K562 (cell line): ENCODE results near the gene GPN1. TPM values are rescaled to one million over a fixed set of nuclear protein-coding genes. Genes with fewer than 3 reads are reported as not detected.

Source experiments
- CBX5 ChIP-seq: IDR thresholded peaks from 2 replicates; pipeline ENCODE4 v1.6.1; 2014; ENCODE audit warnings: low read depth, borderline replicate concordance
- CGGBP1 ChIP-seq: fragments of 250-450 bp; sonication (Bioruptor Pico); IDR thresholded peaks from 2 replicates; pipeline ENCODE4 v1.9.0; 2021; ENCODE audit warnings: mild to moderate bottlenecking
- PRDM10 ChIP-seq: fragments of 450-650 bp; IDR thresholded peaks from 2 replicates; pipeline ENCODE4 v1.6.1; 2018; ENCODE audit not compliant: partially characterized antibody
- SP1 ChIP-seq: sonication (generic); formaldehyde crosslinking; IDR thresholded peaks from 2 replicates; pipeline ENCODE4 v1.8.1; 2022; ENCODE audit warnings: mild to moderate bottlenecking, missing genetic modification reagents
- UBTF ChIP-seq, 2 experiments: IDR thresholded peaks; 2 replicates each; pipeline ENCODE4 v1.6.1; 2012; ENCODE audit warnings: improper control_type of control experiment in 2 of 2, low read depth in 2 of 2, low read length in 2 of 2, borderline replicate concordance in 1 of 2
- ZNF140 ChIP-seq: fragments of 250-450 bp; sonication (Bioruptor Pico); IDR thresholded peaks from 2 replicates; pipeline ENCODE4 v1.8.0; 2021; ENCODE audit warnings: moderate library complexity, mild to moderate bottlenecking, inconsistent platforms
- ZNF407 ChIP-seq: fragments of 450-650 bp; IDR thresholded peaks from 2 replicates; pipeline ENCODE4 v1.6.1; 2016; ENCODE audit warnings: low read depth
- polyA plus RNA-seq, 8 experiments: library from polyadenylated mRNA; depleted of rRNA in 4 of 8; stranded (reverse) in 5 of 8; unstranded in 3 of 8; fragments of >200 nt; fragmentation: Nextera tagmentation in 2 of 8; fragmentation: Illumina TruSeq in 1 of 8; extraction: Ambion mirVana in 2 of 8; extraction: Trizol in 1 of 8; gene quantifications; 2 replicates each; pipeline versions ENCODE4 v1.2.1 to v1.2.3, GENCODE V29; 2011 to 2014; ENCODE audit warnings: inconsistent platforms in 1 of 8, missing spikeins in 1 of 8
- total RNA-seq, 7 experiments: library from RNA; depleted of rRNA in 6 of 7; stranded (reverse); fragments of >200 nt in 6 of 7; fragmentation: Illumina TruSeq in 2 of 7; extraction: Trizol in 2 of 7; gene quantifications; 2 replicates each; pipeline versions ENCODE4 v1.2.1 to v1.2.3, GENCODE V29; 2011 to 2021; ENCODE audit warnings: low replicate concordance in 1 of 7

GPN1 gene
- total and polyA plus RNA-seq, 9 of the 15 experiments (the other 6 are each of a cell fraction or from before 2014, with no cell fraction given), result 23.4 to 171 (median 48.2) TPM

GRCh38 chr2:27628767-27629709 is at the start of gene GPN1, which contains the start of gene CCDC121 (continued):
- TF ChIP-seq ZNF407, result no peak
- no peak for TF ChIP-seq ZNF140
- peak; percentile 75; the same call in 1 of the 2 replicates for TF ChIP-seq SP1 (CRISPR knock-in tag)
- TF ChIP-seq CGGBP1 (CRISPR knock-in tag), result no peak
- TF ChIP-seq CBX5, result no peak
- TF ChIP-seq UBTF (IDR thresholded peaks at IDR 0.05; ENCODE audit: borderline replicate concordance in 1 of 2, low read depth in 2 of 2, low read length in 2 of 2), result peak in 1 of 2 experiments; percentile 32; a peak in 1 of 4 replicates
- no peak for TF ChIP-seq PRDM10
